Astrocyte (in vitro differentiated cells and primary cell): ENCODE results near the gene GCSAM. TPM values are rescaled to one million over a fixed set of nuclear protein-coding genes. Genes with fewer than 3 reads are reported as not detected.

Source experiments
- DNase-seq: peaks from one replicate; pipeline ENCODE4 v3.0.0-alpha.2; 2010; ENCODE audit warnings: low read depth
- FAIRE-seq: peaks from 2 replicates; lab custom pipeline; 2011; peaks lifted over from hg19 to GRCh38; lab: Jason Lieb, UNC
- H2AFZ ChIP-seq: 2 replicates; pipeline ENCODE4 v1.6.0; 2012; ENCODE audit warnings: low read depth, low read length, inconsistent platforms
- H3K27ac ChIP-seq: 2 replicates; pipeline ENCODE4 v1.5.1; 2011; ENCODE audit warnings: low read depth, low read length, inconsistent platforms
- H3K27me3 ChIP-seq: 2 replicates; pipeline ENCODE4 v1.6.0; 2011; ENCODE audit warnings: low read length, inconsistent platforms; ENCODE audit not compliant: insufficient read depth
- H3K36me3 ChIP-seq: 2 replicates; pipeline ENCODE4 v1.5.1; 2011; ENCODE audit warnings: low read length, inconsistent platforms; ENCODE audit not compliant: insufficient read depth
- H3K4me1 ChIP-seq: 2 replicates; pipeline ENCODE4 v1.5.1; 2011; ENCODE audit warnings: low read length, inconsistent platforms; ENCODE audit not compliant: insufficient read depth
- H3K4me2 ChIP-seq: 2 replicates; pipeline ENCODE4 v1.6.0; 2012; ENCODE audit warnings: low read length, inconsistent platforms
- H3K4me3 ChIP-seq: 2 replicates; pipeline ENCODE4 v1.5.1; 2011; ENCODE audit warnings: low read depth, mild to moderate bottlenecking, low read length, inconsistent platforms; ENCODE audit not compliant: insufficient read depth
- H3K79me2 ChIP-seq: 2 replicates; pipeline ENCODE4 v1.6.0; 2012; ENCODE audit warnings: mild to moderate bottlenecking, low read length, inconsistent platforms; ENCODE audit not compliant: insufficient read depth
- H3K9ac ChIP-seq: 2 replicates; pipeline ENCODE4 v1.6.0; 2012; ENCODE audit warnings: mild to moderate bottlenecking, low read length, inconsistent platforms
- H3K9me3 ChIP-seq: 2 replicates; pipeline ENCODE4 v1.5.1; 2012; ENCODE audit warnings: low read depth, mild to moderate bottlenecking, low read length, inconsistent platforms; ENCODE audit not compliant: insufficient read depth
- H4K20me1 ChIP-seq: 2 replicates; pipeline ENCODE4 v1.6.0; 2012; ENCODE audit warnings: low read length, inconsistent platforms; ENCODE audit not compliant: insufficient read depth
- H3K27ac Mint-ChIP-seq: one replicate; pipeline ENCODE4 v1.8.0; 2021; ENCODE audit warnings: mild to moderate bottlenecking, mixed read lengths; ENCODE audit not compliant: unreplicated experiment
- H3K27me3 Mint-ChIP-seq: one replicate; pipeline ENCODE4 v1.8.0; 2021; ENCODE audit warnings: low read depth, mixed read lengths; ENCODE audit not compliant: unreplicated experiment
- H3K36me3 Mint-ChIP-seq: one replicate; pipeline ENCODE4 v1.8.0; 2021; ENCODE audit warnings: low read depth, mixed read lengths; ENCODE audit not compliant: unreplicated experiment
- H3K4me1 Mint-ChIP-seq: one replicate; pipeline ENCODE4 v1.8.0; 2021; ENCODE audit warnings: low read depth, mixed read lengths; ENCODE audit not compliant: unreplicated experiment
- H3K4me3 Mint-ChIP-seq: one replicate; pipeline ENCODE4 v1.8.0; 2021; ENCODE audit warnings: mild to moderate bottlenecking, moderate library complexity, mixed read lengths; ENCODE audit not compliant: unreplicated experiment
- H3K9me3 Mint-ChIP-seq: one replicate; pipeline ENCODE4 v1.8.0; 2021; ENCODE audit warnings: mild to moderate bottlenecking, mixed read lengths; ENCODE audit not compliant: unreplicated experiment
- CTCF ChIP-seq: IDR thresholded peaks from 2 replicates; pipeline ENCODE4 v1.5.1; 2011; ENCODE audit warnings: low read depth, mild to moderate bottlenecking, inconsistent platforms, low read length, moderate library complexity; ENCODE audit not compliant: insufficient read depth
- EZH2 ChIP-seq: IDR thresholded peaks from 2 replicates; pipeline ENCODE4 v1.6.1; 2012; ENCODE audit warnings: mild to moderate bottlenecking, low read length, inconsistent platforms; ENCODE audit not compliant: insufficient read depth
- total RNA-seq: library from RNA; stranded (reverse); gene quantifications from 2 replicates; pipeline ENCODE4 v1.2.1, GENCODE V29; 2021

GCSAM gene
- total RNA-seq, 1 donor from 2014 or later, result not detected

DNA sequence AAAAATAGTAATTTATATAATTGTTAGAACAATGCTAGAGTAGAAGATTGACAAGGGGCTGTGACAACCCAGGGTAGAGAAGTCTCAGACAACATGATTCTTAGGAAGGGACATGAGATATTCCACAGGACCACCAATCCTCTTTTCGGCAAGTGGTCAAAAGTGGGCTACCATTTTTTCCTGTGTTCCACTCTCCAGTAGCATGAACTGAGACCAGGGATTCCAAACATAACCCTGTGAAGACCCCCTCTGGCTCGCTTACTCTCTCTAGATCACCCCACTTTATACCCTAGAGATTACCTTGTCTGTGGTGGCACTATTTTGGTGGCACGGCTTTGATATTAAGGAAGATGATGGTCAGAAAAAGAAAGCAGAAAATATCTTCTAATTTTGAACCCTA is 960 bp downstream of the GCSAM start:
- H3K9me3 Mint-ChIP-seq, result no peaks in the 10 kb centered on the region
- TF ChIP-seq EZH2, result no peak
- TF ChIP-seq CTCF, result no peak
- Histone ChIP-seq H4K20me1 (no peaks in the 10 kb centered on the region), H3K27me3 (no peaks in the 10 kb centered on the region), H3K36me3 (no peaks in the 10 kb centered on the region), H3K79me2 (no peaks in the 10 kb centered on the region), H3K9ac (no peak overlapping the region), H3K4me2 (no peak overlapping the region), H3K4me3 (no peak overlapping the region), H2AFZ (no peak overlapping the region), H3K9me3 (no peaks in the 10 kb centered on the region), H3K27ac (no peak overlapping the region), H3K4me1 (peaks cover 2% of the 10 kb centered on the region)
- no peaks in the 10 kb centered on the region for H3K27me3 Mint-ChIP-seq
- DNase-seq (no peak), FAIRE-seq (no peak)
- no peak overlapping the region for H3K27ac Mint-ChIP-seq
- H3K36me3 Mint-ChIP-seq, result peaks cover 6% of the 10 kb centered on the region
- H3K4me3 Mint-ChIP-seq, result no peak overlapping the region
- H3K4me1 Mint-ChIP-seq, result peaks cover 7% of the 10 kb centered on the region

- H3K27me3 ChIP-seq, result no peaks in the 10 kb centered on the region
- H3K36me3 ChIP-seq, result no peaks in the 10 kb centered on the region
- no peak overlapping the region for H3K4me2 ChIP-seq
- Mint-ChIP-seq H3K4me3 (no peak overlapping the region), H3K9me3 (no peaks in the 10 kb centered on the region), H3K27me3 (no peaks in the 10 kb centered on the region), H3K4me1 (peaks cover 6% of the 10 kb centered on the region), H3K27ac (no peak overlapping the region), H3K36me3 (peaks cover 6% of the 10 kb centered on the region)
- no peak overlapping the region for H3K4me3 ChIP-seq
- H3K4me1 ChIP-seq, result no peaks in the 10 kb centered on the region
- DNase-seq (no peak), FAIRE-seq (no peak)
- TF ChIP-seq CTCF (no peak), EZH2 (no peak)
- no peak overlapping the region for H3K27ac ChIP-seq
- H4K20me1 ChIP-seq, result no peaks in the 10 kb centered on the region
- no peaks in the 10 kb centered on the region for H3K9me3 ChIP-seq
- no peak overlapping the region for H2AFZ ChIP-seq
- no peaks in the 10 kb centered on the region for H3K79me2 ChIP-seq
- no peak overlapping the region for H3K9ac ChIP-seq
Measured at GRCh38 chr3:112131111-112131510, 1.9 kb downstream of the GCSAM start.

GRCh38 chr3:112130638-112130993 is 2.4 kb downstream of the GCSAM start:
- Mint-ChIP-seq H3K36me3 (peaks cover 6% of the 10 kb centered on the region), H3K27ac (no peak overlapping the region), H3K27me3 (no peaks in the 10 kb centered on the region), H3K4me3 (no peak overlapping the region), H3K4me1 (peaks cover 6% of the 10 kb centered on the region), H3K9me3 (no peaks in the 10 kb centered on the region)
- H3K4me3 ChIP-seq, result no peak overlapping the region
- H3K4me2 ChIP-seq, result no peak overlapping the region
- H3K27me3 ChIP-seq, result no peaks in the 10 kb centered on the region
- TF ChIP-seq EZH2 (no peak), CTCF (no peak)
- no peaks in the 10 kb centered on the region for H3K36me3 ChIP-seq
- no peaks in the 10 kb centered on the region for H4K20me1 ChIP-seq
- H3K9ac ChIP-seq, result no peak overlapping the region
- no peaks in the 10 kb centered on the region for H3K4me1 ChIP-seq
- H2AFZ ChIP-seq, result no peak overlapping the region
- H3K27ac ChIP-seq, result no peak overlapping the region
- DNase-seq, result no peak
- H3K79me2 ChIP-seq, result no peaks in the 10 kb centered on the region
- no peak for FAIRE-seq
- no peaks in the 10 kb centered on the region for H3K9me3 ChIP-seq
